Ishikawa (cell line): ENCODE data around the gene TMEM44.

Experiments
- CEBPB ChIP-seq: IDR thresholded peaks from 2 replicates; pipeline ENCODE4 v1.6.1; 2012
- CREB1 ChIP-seq: IDR thresholded peaks from 2 replicates; pipeline ENCODE4 v1.6.1; 2012; ENCODE audit warnings: low read depth
- EP300 ChIP-seq: IDR thresholded peaks from 2 replicates; pipeline ENCODE4 v1.6.1; 2012; ENCODE audit warnings: borderline replicate concordance
- FOXM1 ChIP-seq: IDR thresholded peaks from 2 replicates; pipeline ENCODE4 v1.6.1; 2012; ENCODE audit warnings: low read depth, borderline replicate concordance
- MAX ChIP-seq: IDR thresholded peaks from 2 replicates; pipeline ENCODE4 v1.6.1; 2012
- REST ChIP-seq: IDR thresholded peaks from 2 replicates; pipeline ENCODE4 v1.6.1; 2012; ENCODE audit warnings: low read depth, mild to moderate bottlenecking
- TAF1 ChIP-seq: IDR thresholded peaks from 2 replicates; pipeline ENCODE4 v1.6.1; 2012; ENCODE audit warnings: low read depth, mild to moderate bottlenecking
- TEAD4 ChIP-seq: IDR thresholded peaks from 2 replicates; pipeline ENCODE4 v1.6.1; 2012
- YY1 ChIP-seq: IDR thresholded peaks from 2 replicates; pipeline ENCODE4 v1.6.1; 2012; ENCODE audit warnings: low read depth
- ZBTB7A ChIP-seq: IDR thresholded peaks from 2 replicates; pipeline ENCODE4 v1.6.1; 2012; ENCODE audit warnings: low read depth

- TF ChIP-seq EP300 (no peak), ZBTB7A (no peak), MAX (no peak), YY1 (no peak), CREB1 (no peak), TAF1 (no peak), FOXM1 (no peak), REST (no peak), TEAD4 (no peak), CEBPB (no peak)
Measured at GRCh38 chr3:194667363-194667762, 34.1 kb upstream of the TMEM44 start.
